Activated T-cell treated with anti-CD3 and anti-CD28 coated beads, Interleukin-2, amount 50 U/mL, for 24 hours (primary cell): ENCODE data around the gene NOMO2.
"Not testable (repeated sequence)": the region's sequence is repeated elsewhere in the genome, so short reads cannot be mapped to it uniquely, and the experiment has no call there.

Experiments
- DNase-seq: peaks from one replicate; pipeline ENCODE4 v3.0.0-alpha.2; 2020
- H3K27ac Mint-ChIP-seq: 2 replicates; pipeline ENCODE4 v1.8.0; 2020; ENCODE audit warnings: mild to moderate bottlenecking, mixed read lengths
- H3K27me3 Mint-ChIP-seq: 2 replicates; pipeline ENCODE4 v1.8.0; 2020; ENCODE audit warnings: mixed read lengths
- H3K36me3 Mint-ChIP-seq: 2 replicates; pipeline ENCODE4 v1.8.0; 2020; ENCODE audit warnings: low read depth, mixed read lengths
- H3K4me1 Mint-ChIP-seq: 2 replicates; pipeline ENCODE4 v1.8.0; 2020; ENCODE audit warnings: low read depth, mixed read lengths
- H3K4me3 Mint-ChIP-seq: 2 replicates; pipeline ENCODE4 v1.8.0; 2020; ENCODE audit warnings: mild to moderate bottlenecking, moderate library complexity, mixed read lengths
- H3K9me3 Mint-ChIP-seq: 2 replicates; pipeline ENCODE4 v1.8.0; 2020; ENCODE audit warnings: mixed read lengths

Gene NOMO2

DNA sequence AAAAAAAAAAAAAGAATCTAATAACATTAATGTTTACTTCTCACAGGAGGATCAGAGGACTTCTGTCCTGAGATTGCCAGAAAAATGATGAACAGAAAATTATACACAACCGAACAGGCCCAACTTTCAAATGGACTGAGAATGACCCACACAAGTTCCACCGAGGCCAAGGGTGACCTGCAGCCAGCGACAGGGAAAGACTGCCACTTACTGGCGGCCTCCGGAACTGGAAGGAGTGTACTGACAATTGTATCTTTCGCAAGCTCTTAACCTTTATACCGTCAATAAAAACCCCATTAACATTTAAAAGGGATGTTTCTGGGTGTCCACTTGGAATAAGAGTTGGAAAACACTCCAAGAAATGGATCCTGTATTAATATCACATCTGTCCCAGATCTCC lies 63.5 kb downstream of the NOMO2 start:
- not testable (repeated sequence) for H3K4me3 Mint-ChIP-seq, H3K27me3 Mint-ChIP-seq, DNase-seq, H3K27ac Mint-ChIP-seq, H3K9me3 Mint-ChIP-seq, H3K36me3 Mint-ChIP-seq, H3K4me1 Mint-ChIP-seq

GRCh38 chr16:18497032-18497431 lies 64.9 kb downstream of the NOMO2 start:
- H3K4me3 Mint-ChIP-seq, result not testable (repeated sequence)

GRCh38 chr16:18492118-18492897 lies 69.6 kb downstream of the NOMO2 start:
- not testable (repeated sequence) for H3K4me1 Mint-ChIP-seq, H3K36me3 Mint-ChIP-seq, H3K27ac Mint-ChIP-seq, H3K27me3 Mint-ChIP-seq, DNase-seq, H3K9me3 Mint-ChIP-seq, H3K4me3 Mint-ChIP-seq

More at GRCh38 chr16:18497032-18497431, 64.9 kb downstream of the NOMO2 start:
- not testable (repeated sequence) for H3K27me3 Mint-ChIP-seq, H3K9me3 Mint-ChIP-seq, H3K36me3 Mint-ChIP-seq, DNase-seq, H3K4me1 Mint-ChIP-seq, H3K27ac Mint-ChIP-seq

GRCh38 chr16:18436025-18436424 lies 125.9 kb downstream of the NOMO2 start:
- H3K4me1 Mint-ChIP-seq, H3K4me3 Mint-ChIP-seq, H3K9me3 Mint-ChIP-seq, H3K27ac Mint-ChIP-seq, DNase-seq, H3K27me3 Mint-ChIP-seq, H3K36me3 Mint-ChIP-seq: not testable (repeated sequence)

DNA sequence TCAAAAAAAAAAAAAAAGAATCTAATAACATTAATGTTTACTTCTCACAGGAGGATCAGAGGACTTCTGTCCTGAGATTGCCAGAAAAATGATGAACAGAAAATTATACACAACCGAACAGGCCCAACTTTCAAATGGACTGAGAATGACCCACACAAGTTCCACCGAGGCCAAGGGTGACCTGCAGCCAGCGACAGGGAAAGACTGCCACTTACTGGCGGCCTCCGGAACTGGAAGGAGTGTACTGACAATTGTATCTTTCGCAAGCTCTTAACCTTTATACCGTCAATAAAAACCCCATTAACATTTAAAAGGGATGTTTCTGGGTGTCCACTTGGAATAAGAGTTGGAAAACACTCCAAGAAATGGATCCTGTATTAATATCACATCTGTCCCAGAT lies 146.1 kb downstream of the NOMO2 start:
- H3K27ac Mint-ChIP-seq, H3K4me3 Mint-ChIP-seq, H3K36me3 Mint-ChIP-seq, H3K27me3 Mint-ChIP-seq, H3K9me3 Mint-ChIP-seq, DNase-seq, H3K4me1 Mint-ChIP-seq: not testable (repeated sequence)

DNA sequence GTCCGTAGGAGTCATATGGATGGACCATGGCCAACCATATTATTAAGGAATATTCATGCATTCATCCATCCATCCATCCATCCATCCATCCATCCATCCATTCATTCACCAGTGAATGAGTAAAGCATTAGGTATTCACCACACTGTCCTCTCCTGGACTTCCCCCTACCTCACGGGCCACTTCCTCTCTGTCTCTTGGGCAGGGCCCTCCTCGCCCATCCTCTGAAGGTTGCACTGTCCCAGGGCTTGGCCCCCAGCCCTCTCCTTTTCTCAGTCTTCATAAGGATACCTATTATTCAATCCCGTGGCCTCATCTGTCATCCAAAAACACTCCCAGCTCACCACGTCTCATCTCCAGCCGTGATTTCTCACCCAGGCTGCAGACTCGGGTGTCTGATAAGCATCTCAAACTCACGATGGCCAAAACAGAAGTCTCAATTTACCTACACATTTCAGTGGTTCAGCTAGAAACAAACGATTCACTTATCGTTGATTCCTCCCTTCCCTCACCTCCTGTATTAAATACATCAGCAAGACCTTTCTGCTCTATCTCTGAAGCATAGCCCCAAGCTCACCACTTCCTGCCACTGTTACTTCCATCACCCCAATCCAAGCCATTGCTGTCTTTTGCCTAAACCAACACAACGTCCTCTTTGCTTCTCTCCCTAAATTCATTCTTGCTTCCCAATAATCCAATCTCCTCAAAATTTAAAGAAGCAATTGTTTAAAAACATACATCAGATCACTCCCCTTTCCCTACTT lies 152.2 kb downstream of the NOMO2 start:
- not testable (repeated sequence) for H3K36me3 Mint-ChIP-seq

GRCh38 chr16:18401851-18402657 lies 159.8 kb downstream of the NOMO2 start:
- not testable (repeated sequence) for H3K4me1 Mint-ChIP-seq, H3K27ac Mint-ChIP-seq, H3K9me3 Mint-ChIP-seq, H3K36me3 Mint-ChIP-seq, H3K4me3 Mint-ChIP-seq, H3K27me3 Mint-ChIP-seq, DNase-seq

More for the DNA sequence above, 152.2 kb downstream of the NOMO2 start:
- H3K27me3 Mint-ChIP-seq, H3K4me1 Mint-ChIP-seq, H3K27ac Mint-ChIP-seq, H3K9me3 Mint-ChIP-seq, H3K4me3 Mint-ChIP-seq, DNase-seq: not testable (repeated sequence)

- DNase-seq, result peak; percentile 55
- H3K27me3 Mint-ChIP-seq, H3K27ac Mint-ChIP-seq: not testable (repeated sequence)
These were observed 160.7 kb downstream of the NOMO2 start for GRCh38 chr16:18401159-18401558.

GRCh38 chr16:18394363-18394762 lies 167.5 kb downstream of the NOMO2 start:
- not testable (repeated sequence) for DNase-seq, H3K4me3 Mint-ChIP-seq, H3K9me3 Mint-ChIP-seq, H3K27ac Mint-ChIP-seq, H3K36me3 Mint-ChIP-seq, H3K4me1 Mint-ChIP-seq, H3K27me3 Mint-ChIP-seq

More at GRCh38 chr16:18401159-18401558, 160.7 kb downstream of the NOMO2 start:
- H3K4me1 Mint-ChIP-seq, H3K36me3 Mint-ChIP-seq, H3K9me3 Mint-ChIP-seq: not testable (repeated sequence)
- H3K4me3 Mint-ChIP-seq, result peak overlapping the region; percentile 77

DNA sequence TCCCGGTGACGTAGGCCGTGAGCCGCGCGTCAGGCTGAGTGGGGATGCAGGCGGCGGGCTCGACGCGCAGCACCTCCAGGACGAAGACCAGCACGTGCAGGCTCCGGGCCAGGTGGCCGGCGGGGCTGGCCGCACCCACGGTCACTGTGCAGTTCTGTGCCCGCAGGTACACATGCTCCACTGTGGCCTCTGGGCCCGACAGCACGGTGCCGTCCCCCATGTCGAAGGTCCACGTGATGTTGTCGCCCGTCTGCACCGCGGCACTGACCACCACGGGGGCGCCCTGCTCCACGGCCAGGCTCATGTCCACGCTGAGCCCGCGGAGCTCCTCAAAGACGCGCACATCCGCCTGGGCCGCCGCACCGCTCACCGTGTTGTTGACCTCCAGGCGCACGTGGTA lies 174.1 kb downstream of the NOMO2 start:
- not testable (repeated sequence) for H3K4me3 Mint-ChIP-seq, H3K4me1 Mint-ChIP-seq, H3K36me3 Mint-ChIP-seq, H3K27me3 Mint-ChIP-seq, H3K27ac Mint-ChIP-seq, H3K9me3 Mint-ChIP-seq, DNase-seq

GRCh38 chr16:18386517-18386916 lies 175.4 kb downstream of the NOMO2 start:
- H3K36me3 Mint-ChIP-seq, DNase-seq, H3K27ac Mint-ChIP-seq, H3K4me3 Mint-ChIP-seq, H3K27me3 Mint-ChIP-seq, H3K4me1 Mint-ChIP-seq, H3K9me3 Mint-ChIP-seq: not testable (repeated sequence)

DNA sequence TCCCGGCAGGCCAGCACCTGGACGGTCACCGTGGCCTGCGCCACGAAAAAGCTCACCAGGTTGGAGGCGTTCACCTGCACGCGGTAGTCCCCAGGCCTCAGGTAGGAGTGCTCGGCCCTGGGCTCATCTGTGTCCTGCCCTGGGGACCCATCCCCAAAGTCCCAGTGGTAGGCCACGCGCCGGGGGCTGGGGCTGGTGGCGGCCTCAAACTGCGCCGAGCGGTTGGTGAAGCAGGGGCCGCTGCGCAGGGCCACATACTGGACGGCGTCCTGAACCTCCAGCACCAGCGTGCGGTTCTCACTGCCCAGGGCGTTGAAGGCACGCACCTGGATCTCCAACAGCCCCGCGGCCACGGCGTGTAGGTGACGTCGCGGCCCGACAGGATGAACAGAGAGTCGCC lies 176.6 kb downstream of the NOMO2 start:
- not testable (repeated sequence) for H3K27me3 Mint-ChIP-seq, H3K36me3 Mint-ChIP-seq, DNase-seq, H3K27ac Mint-ChIP-seq, H3K4me1 Mint-ChIP-seq, H3K9me3 Mint-ChIP-seq, H3K4me3 Mint-ChIP-seq

GRCh38 chr16:18384869-18385268 lies 177.0 kb downstream of the NOMO2 start:
- DNase-seq, H3K36me3 Mint-ChIP-seq, H3K9me3 Mint-ChIP-seq, H3K27me3 Mint-ChIP-seq, H3K4me1 Mint-ChIP-seq, H3K27ac Mint-ChIP-seq, H3K4me3 Mint-ChIP-seq: not testable (repeated sequence)

DNA sequence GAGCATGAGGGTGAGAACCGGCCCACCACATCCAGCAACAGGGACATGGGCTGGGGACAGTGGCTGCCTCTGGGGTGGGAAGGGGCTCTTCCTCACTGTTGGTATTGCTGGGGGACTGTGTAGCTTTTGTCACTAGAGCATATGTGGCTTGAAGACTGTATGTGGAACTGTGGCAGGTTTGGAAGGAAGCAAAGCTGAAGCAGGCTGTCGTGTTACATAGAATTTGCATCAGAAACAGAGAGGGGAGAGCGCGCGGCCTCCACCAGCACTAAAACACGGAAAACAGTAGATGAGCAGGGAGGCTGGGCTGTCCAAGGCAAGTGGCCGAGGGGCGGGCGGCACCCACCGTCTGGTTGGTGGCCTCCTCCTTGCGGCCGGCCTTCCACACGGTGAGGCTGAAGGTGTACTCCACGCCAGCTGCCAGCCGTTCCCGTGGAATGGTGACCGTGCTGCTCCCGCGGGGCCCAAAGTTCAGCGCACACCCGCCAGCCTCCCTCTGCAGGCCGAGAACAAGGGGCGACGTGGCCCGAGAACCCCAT lies 177.7 kb downstream of the NOMO2 start:
- not testable (repeated sequence) for H3K9me3 Mint-ChIP-seq, H3K27ac Mint-ChIP-seq, H3K4me1 Mint-ChIP-seq, DNase-seq, H3K27me3 Mint-ChIP-seq, H3K4me3 Mint-ChIP-seq, H3K36me3 Mint-ChIP-seq

DNA sequence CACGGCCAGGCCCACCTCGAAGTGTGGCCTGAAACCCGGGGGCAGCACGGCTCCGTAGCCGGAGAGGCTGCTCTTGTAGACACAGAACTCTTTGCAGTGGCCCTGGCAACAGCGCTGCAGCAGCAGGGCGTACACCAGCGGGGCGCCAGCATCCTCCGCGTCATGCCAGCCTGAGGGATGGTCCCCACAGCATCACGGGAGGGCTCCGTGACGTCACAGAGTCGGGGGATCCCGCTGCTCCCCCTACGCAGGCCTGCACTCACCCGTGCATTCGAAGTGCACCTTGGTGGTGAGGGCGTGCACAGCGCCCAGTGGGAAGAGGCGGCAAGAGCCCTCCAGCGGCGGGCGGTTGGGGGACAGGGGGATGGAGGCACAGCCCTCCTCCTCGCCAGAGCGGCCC lies 179.2 kb downstream of the NOMO2 start:
- not testable (repeated sequence) for H3K4me3 Mint-ChIP-seq, H3K27me3 Mint-ChIP-seq, H3K27ac Mint-ChIP-seq, H3K36me3 Mint-ChIP-seq, DNase-seq, H3K4me1 Mint-ChIP-seq, H3K9me3 Mint-ChIP-seq
